ENCODE measurements around the gene FMNL1.

The FMNL1 gene

DNA sequence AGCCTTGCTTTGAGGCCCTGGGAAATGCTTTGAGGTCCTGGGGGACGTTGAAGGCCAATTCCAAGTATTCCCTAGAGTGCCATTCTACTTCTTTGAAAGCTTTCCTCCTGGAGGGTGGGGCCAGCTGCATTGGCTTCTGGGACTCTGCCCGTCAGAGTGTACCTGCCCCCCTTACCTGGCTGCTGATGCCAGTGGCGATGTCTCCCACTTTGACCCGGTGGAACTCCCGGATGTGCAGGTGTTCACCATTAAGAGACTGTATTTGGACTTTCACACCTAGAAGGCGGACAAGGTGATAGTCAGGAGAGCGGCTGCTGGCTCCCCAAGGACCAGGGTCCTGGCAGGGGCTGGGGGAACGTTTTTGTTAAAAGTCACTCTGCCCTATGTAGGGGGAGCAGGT is 43.3 kb downstream of the FMNL1 start:
- Histone ChIP-seq H4K20me1 (ENCODE audit: insufficient read depth) (no peaks in the 10 kb centered on the region), H2AFZ (ENCODE audit: low read depth) (no peak overlapping the region), H3K4me3 (IDR thresholded peaks at IDR 0.05; ENCODE audit: insufficient read depth, low read depth, low read length) (no peak overlapping the region), H3K79me2 (ENCODE audit: insufficient read depth, low read depth) (no peaks in the 10 kb centered on the region), H3K27me3 (ENCODE audit: insufficient read depth, low read depth) (no peaks in the 10 kb centered on the region), H3K36me3 (ENCODE audit: insufficient read depth) (no peaks in the 10 kb centered on the region; the same call in 1 of the 2 replicates), H3K9ac (no peak overlapping the region), H3K4me1 (ENCODE audit: low read depth, poor library complexity, severe bottlenecking) (peaks cover 11% of the 10 kb centered on the region), H3K27ac (no peak overlapping the region), H3K4me2 (no peak overlapping the region)
- TF ChIP-seq, protein P1, sequence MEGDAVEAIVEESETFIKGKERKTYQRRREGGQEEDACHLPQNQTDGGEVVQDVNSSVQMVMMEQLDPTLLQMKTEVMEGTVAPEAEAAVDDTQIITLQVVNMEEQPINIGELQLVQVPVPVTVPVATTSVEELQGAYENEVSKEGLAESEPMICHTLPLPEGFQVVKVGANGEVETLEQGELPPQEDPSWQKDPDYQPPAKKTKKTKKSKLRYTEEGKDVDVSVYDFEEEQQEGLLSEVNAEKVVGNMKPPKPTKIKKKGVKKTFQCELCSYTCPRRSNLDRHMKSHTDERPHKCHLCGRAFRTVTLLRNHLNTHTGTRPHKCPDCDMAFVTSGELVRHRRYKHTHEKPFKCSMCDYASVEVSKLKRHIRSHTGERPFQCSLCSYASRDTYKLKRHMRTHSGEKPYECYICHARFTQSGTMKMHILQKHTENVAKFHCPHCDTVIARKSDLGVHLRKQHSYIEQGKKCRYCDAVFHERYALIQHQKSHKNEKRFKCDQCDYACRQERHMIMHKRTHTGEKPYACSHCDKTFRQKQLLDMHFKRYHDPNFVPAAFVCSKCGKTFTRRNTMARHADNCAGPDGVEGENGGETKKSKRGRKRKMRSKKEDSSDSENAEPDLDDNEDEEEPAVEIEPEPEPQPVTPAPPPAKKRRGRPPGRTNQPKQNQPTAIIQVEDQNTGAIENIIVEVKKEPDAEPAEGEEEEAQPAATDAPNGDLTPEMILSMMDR (conservative IDR thresholded peaks at IDR 0.05; ENCODE audit: low read depth, low read length) = no peak

DNA sequence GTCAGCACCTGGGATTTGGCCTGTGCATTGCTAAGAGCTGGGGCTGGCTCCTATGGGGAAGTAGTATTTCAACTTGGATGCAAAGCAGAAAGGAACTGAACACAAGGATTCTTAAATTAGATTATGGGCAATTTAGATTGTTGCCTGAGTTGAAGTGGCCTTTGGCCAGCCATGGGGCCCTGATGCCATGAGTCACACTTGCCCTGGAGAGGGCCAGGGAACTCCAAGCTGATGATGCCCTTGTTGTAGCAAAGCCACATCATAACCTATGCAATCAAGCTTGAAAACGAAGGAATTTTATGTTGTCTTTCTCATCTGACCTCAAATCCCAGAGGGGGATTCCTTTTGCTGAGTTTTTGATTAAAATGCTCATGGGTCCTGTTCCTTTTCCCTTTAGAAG is 44.1 kb downstream of the FMNL1 start:
- H2AFZ ChIP-seq (ENCODE audit: low read depth) = no peak overlapping the region
- no peaks in the 10 kb centered on the region; the same call in 1 of the 2 replicates for H3K36me3 ChIP-seq (ENCODE audit: insufficient read depth)
- no peak overlapping the region for H3K9ac ChIP-seq
- TF ChIP-seq, protein P1 (conservative IDR thresholded peaks at IDR 0.05; ENCODE audit: low read depth, low read length) = no peak
- peaks cover 19% of the 10 kb centered on the region for H3K4me1 ChIP-seq (ENCODE audit: low read depth, poor library complexity, severe bottlenecking)
- no peaks in the 10 kb centered on the region for H3K79me2 ChIP-seq (ENCODE audit: insufficient read depth, low read depth)
- H4K20me1 ChIP-seq (ENCODE audit: insufficient read depth) = no peaks in the 10 kb centered on the region
- H3K27me3 ChIP-seq (ENCODE audit: insufficient read depth, low read depth) = no peaks in the 10 kb centered on the region
- no peak overlapping the region for H3K4me2 ChIP-seq
- H3K27ac ChIP-seq = no peak overlapping the region
- no peak overlapping the region for H3K4me3 ChIP-seq (IDR thresholded peaks at IDR 0.05; ENCODE audit: insufficient read depth, low read depth, low read length)

DNA sequence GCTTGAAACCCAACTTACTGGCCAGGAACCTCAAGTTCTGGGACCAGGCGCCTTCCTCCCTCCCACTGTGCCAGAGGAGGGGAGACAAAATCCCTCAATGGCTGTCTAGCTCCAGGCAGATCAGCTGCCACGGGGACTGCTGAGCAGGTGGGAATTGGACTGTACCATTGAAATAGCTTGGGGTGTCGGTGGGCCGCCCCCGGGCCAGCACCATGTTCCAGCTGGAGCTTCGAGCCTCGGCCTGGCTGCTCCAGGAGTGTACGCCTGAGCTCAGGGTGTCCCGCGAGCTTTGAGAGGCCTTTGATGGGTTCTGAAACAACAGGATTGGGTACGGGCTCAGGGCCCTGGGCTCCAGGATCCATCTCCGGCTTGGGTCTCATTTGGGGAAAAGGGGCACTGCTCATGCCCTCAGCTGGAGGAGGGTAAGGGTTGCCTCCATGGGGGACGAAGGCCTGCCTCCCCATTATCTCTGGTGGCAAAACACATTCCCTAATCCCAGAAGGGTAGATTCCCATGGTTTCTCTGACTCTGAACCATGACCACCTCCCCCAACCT is 44.8 kb downstream of the FMNL1 start:
- no peaks in the 10 kb centered on the region for H3K27me3 ChIP-seq (ENCODE audit: insufficient read depth, low read depth)
- H3K79me2 ChIP-seq (ENCODE audit: insufficient read depth, low read depth) = no peaks in the 10 kb centered on the region
- no peak overlapping the region for H3K4me2 ChIP-seq
- H3K9ac ChIP-seq = no peak overlapping the region
- no peak overlapping the region for H3K4me3 ChIP-seq (IDR thresholded peaks at IDR 0.05; ENCODE audit: insufficient read depth, low read depth, low read length)
- H3K4me1 ChIP-seq (ENCODE audit: low read depth, poor library complexity, severe bottlenecking) = peaks cover 24% of the 10 kb centered on the region
- H3K36me3 ChIP-seq (ENCODE audit: insufficient read depth) = no peaks in the 10 kb centered on the region; the same call in 1 of the 2 replicates
- TF ChIP-seq, protein P1 (conservative IDR thresholded peaks at IDR 0.05; ENCODE audit: low read depth, low read length) = no peak
- no peak overlapping the region for H3K27ac ChIP-seq
- no peaks in the 10 kb centered on the region for H4K20me1 ChIP-seq (ENCODE audit: insufficient read depth)
- no peak overlapping the region for H2AFZ ChIP-seq (ENCODE audit: low read depth)

DNA sequence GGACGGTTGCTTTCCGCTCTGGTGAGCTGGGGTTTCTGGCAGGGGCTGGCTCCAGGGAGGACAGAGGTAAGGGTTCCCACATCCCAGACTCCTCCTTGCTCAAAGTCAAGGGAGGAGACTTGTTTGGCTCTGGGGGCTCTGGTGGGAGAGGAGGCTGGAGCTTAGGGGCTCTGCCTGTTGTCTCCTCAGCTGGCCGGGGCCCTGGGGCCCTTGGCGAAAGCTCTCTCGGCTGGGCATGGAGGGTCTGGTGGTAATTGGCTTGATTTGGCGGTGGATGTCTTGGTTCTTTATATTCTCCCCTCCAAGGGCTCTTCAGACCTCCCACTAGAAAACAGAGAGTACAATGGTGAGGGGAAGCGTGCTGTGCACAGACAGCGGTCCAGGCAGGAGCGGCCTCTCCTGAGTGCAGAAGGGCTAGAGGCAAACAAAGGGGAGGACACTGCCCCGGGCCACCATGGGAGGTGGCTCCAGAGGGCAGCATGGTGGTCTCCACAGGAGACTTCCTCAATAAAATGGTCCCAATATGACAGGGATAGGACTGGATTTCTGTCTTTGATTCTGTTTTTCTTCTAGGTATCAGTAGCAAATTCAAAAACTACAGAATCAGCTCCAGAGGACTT is 45.9 kb downstream of the FMNL1 start:
- Histone ChIP-seq H3K4me1 (ENCODE audit: low read depth, poor library complexity, severe bottlenecking) (peaks cover 20% of the 10 kb centered on the region), H3K9ac (no peak overlapping the region), H2AFZ (ENCODE audit: low read depth) (no peak overlapping the region), H3K36me3 (ENCODE audit: insufficient read depth) (no peaks in the 10 kb centered on the region; the same call in 1 of the 2 replicates), H4K20me1 (ENCODE audit: insufficient read depth) (no peaks in the 10 kb centered on the region), H3K4me2 (no peak overlapping the region), H3K79me2 (ENCODE audit: insufficient read depth, low read depth) (no peaks in the 10 kb centered on the region), H3K27me3 (ENCODE audit: insufficient read depth, low read depth) (no peaks in the 10 kb centered on the region), H3K27ac (no peak overlapping the region), H3K4me3 (IDR thresholded peaks at IDR 0.05; ENCODE audit: insufficient read depth, low read depth, low read length) (no peak overlapping the region)
- TF ChIP-seq, protein P1 (conservative IDR thresholded peaks at IDR 0.05; ENCODE audit: low read depth, low read length) = no peak

Measured in KMS-11 (cell line).